Measurements from ENCODE around the gene PAM. TPM values are rescaled to one million over a fixed set of nuclear protein-coding genes. Genes with fewer than 3 reads are reported as not detected.
A peak's percentile ranks its signal among the peaks of the same experiment; 100 is the strongest.
"Not testable (repeated sequence)": the region's sequence is repeated elsewhere in the genome, so short reads cannot be mapped to it uniquely, and the experiment has no call there.

Gene PAM
- total RNA-seq, 1 experiment from 2014 or later, result 360 TPM

GRCh38 chr5:102751903-102752376 lies 3.2 kb upstream of the PAM start:
- not testable (repeated sequence) for DNase-seq (ENCODE audit: low read depth)

- peak; percentile 47 for DNase-seq (ENCODE audit: low read depth)
Observed at GRCh38 chr5:102753889-102754766, 977 bp upstream of the PAM start.

- peak; percentile 94 for DNase-seq (ENCODE audit: low read depth)
Observed at GRCh38 chr5:102755686-102756371, 724 bp downstream of the PAM start.

GRCh38 chr5:102758576-102758975 lies 3.5 kb downstream of the PAM start:
- DNase-seq (ENCODE audit: low read depth), result peak; percentile 40

- no peak for DNase-seq (ENCODE audit: low read depth)
Observed at GRCh38 chr5:102759289-102759688, 4.2 kb downstream of the PAM start.

- no peak for DNase-seq (ENCODE audit: low read depth)
Observed at GRCh38 chr5:102759700-102760099, 4.6 kb downstream of the PAM start.

- peak; percentile 52 for DNase-seq (ENCODE audit: low read depth)
Observed at GRCh38 chr5:102760815-102761214, 5.7 kb downstream of the PAM start.

- DNase-seq (ENCODE audit: low read depth), result peak; percentile 73
Observed at GRCh38 chr5:102762095-102762534, 7.0 kb downstream of the PAM start.

GRCh38 chr5:102762562-102763227 lies 7.6 kb downstream of the PAM start:
- DNase-seq (ENCODE audit: low read depth), result peak; percentile 46

- DNase-seq (ENCODE audit: low read depth), result no peak
Observed at GRCh38 chr5:102763734-102764133, 8.6 kb downstream of the PAM start.

GRCh38 chr5:102764381-102765004 lies 9.4 kb downstream of the PAM start:
- DNase-seq (ENCODE audit: low read depth), result no peak

GRCh38 chr5:102765350-102765749 lies 10.2 kb downstream of the PAM start:
- DNase-seq (ENCODE audit: low read depth), result no peak

- DNase-seq (ENCODE audit: low read depth), result no peak
Observed at GRCh38 chr5:102766295-102767090, 11.4 kb downstream of the PAM start.

- no peak for DNase-seq (ENCODE audit: low read depth)
Observed at GRCh38 chr5:102767862-102768261, 12.8 kb downstream of the PAM start.

- DNase-seq (ENCODE audit: low read depth), result no peak
Observed at GRCh38 chr5:102770803-102771202, 15.7 kb downstream of the PAM start.

GRCh38 chr5:102771435-102771834 lies 16.3 kb downstream of the PAM start:
- peak; percentile 35 for DNase-seq (ENCODE audit: low read depth)

GRCh38 chr5:102772273-102772672 lies 17.2 kb downstream of the PAM start:
- DNase-seq (ENCODE audit: low read depth), result no peak

GRCh38 chr5:102773133-102773532 lies 18.0 kb downstream of the PAM start:
- no peak for DNase-seq (ENCODE audit: low read depth)

GRCh38 chr5:102775756-102776155 lies 20.7 kb downstream of the PAM start:
- DNase-seq (ENCODE audit: low read depth), result peak; percentile 71

- no peak for DNase-seq (ENCODE audit: low read depth)
Observed at GRCh38 chr5:102777099-102777498, 22.0 kb downstream of the PAM start.

GRCh38 chr5:102778478-102778877 lies 23.4 kb downstream of the PAM start:
- DNase-seq (ENCODE audit: low read depth), result peak; percentile 92

All from M059J (cell line).